Liver (tissue), 3 donors: ENCODE data around the gene NFILZ.

Experiments used
- CTCF ChIP-seq: fragments of 150-350 bp; IDR thresholded peaks from 2 replicates; pipeline ENCODE4 v1.5.1; 2017; ENCODE audit warnings: improper control_type of control experiment, low read depth, low read length; ENCODE audit not compliant: missing input control
- JUND ChIP-seq, 2 donors: IDR thresholded peaks; 2 replicates each; pipeline ENCODE4 v1.6.1; 2016; ENCODE audit warnings: antibody characterized with exemption in 2 of 2
- MAX ChIP-seq: IDR thresholded peaks from 2 replicates; pipeline ENCODE4 v1.6.1; 2016; ENCODE audit warnings: antibody characterized with exemption
- SP1 ChIP-seq: IDR thresholded peaks from 2 replicates; pipeline ENCODE4 v1.6.1; 2018; ENCODE audit warnings: antibody characterized with exemption, mild to moderate bottlenecking
- ZBTB33 ChIP-seq: IDR thresholded peaks from 2 replicates; pipeline ENCODE4 v1.6.1; 2016; ENCODE audit warnings: antibody characterized with exemption
- donor health status: healthy.
- donor health status: healthy.

- TF ChIP-seq JUND (IDR thresholded peaks at IDR 0.05) (no peak), MAX (no peak), CTCF (no peak), SP1 (no peak), ZBTB33 (no peak)
Measured at GRCh38 chr19:8596168-8596567, 34.3 kb upstream of the NFILZ start.
